ENCODE data around the gene RPS26. TPM values are rescaled to one million over a fixed set of nuclear protein-coding genes. Genes with fewer than 3 reads are reported as not detected.
A peak's percentile ranks its signal among the peaks of the same experiment; 100 is the strongest.

Gene RPS26
- total and polyA plus RNA-seq, 4 experiments from 2014 or later = 55.6 to 1,449 (median 221) TPM

- no peaks in the 10 kb centered on the region for H3K9me3 ChIP-seq (ENCODE audit: control insufficient read depth in 1 of 2, low read length in 2 of 2)
- H3K27me3 ChIP-seq (ENCODE audit: insufficient read depth, low read length) = no peaks in the 10 kb centered on the region
- peaks cover 7% of the 10 kb centered on the region for H3K4me1 ChIP-seq (ENCODE audit: insufficient read depth, low read length)
- DNase-seq = no peak
- H3K27me3 Mint-ChIP-seq = no peaks in the 10 kb centered on the region
- H3K4me3 ChIP-seq (ENCODE audit: low read length in 2 of 2) = no peak overlapping the region
- CTCF ChIA-PET (ENCODE audit: partially characterized antibody) = interaction anchor here (1.0 kb wide), 1 partner anchor 36 kb away, joined by 3 read pairs; no protein-coding TSS in a partner anchor
- intact Hi-C loops (cut with micrococcal nuclease) = no loop called here
- H3K9me3 Mint-ChIP-seq = no peaks in the 10 kb centered on the region
- H3K4me3 Mint-ChIP-seq = peak overlapping the region in 1 of 8 donors; percentile 2
- POLR2A ChIA-PET (ENCODE audit: partially characterized antibody) = no interaction called here
- peaks cover 30% of the 10 kb centered on the region for H3K36me3 ChIP-seq (ENCODE audit: insufficient read depth, low read length)
- peaks cover 6 to 20% (median 7%) of the 10 kb centered on the region in 4 donors for H3K4me1 Mint-ChIP-seq
- peaks cover 37 to 64% of the 10 kb centered on the region in 2 donors for H3K36me3 Mint-ChIP-seq
- peak overlapping the region in 5 of 7 donors; percentile 18 to 81 (median 77) for H3K27ac Mint-ChIP-seq
- peak overlapping the region; percentile 16 for H3K27ac ChIP-seq (ENCODE audit: low read depth, low read length)
Observed at GRCh38 chr12:56031987-56032386, 9.7 kb upstream of the RPS26 start.

DNA sequence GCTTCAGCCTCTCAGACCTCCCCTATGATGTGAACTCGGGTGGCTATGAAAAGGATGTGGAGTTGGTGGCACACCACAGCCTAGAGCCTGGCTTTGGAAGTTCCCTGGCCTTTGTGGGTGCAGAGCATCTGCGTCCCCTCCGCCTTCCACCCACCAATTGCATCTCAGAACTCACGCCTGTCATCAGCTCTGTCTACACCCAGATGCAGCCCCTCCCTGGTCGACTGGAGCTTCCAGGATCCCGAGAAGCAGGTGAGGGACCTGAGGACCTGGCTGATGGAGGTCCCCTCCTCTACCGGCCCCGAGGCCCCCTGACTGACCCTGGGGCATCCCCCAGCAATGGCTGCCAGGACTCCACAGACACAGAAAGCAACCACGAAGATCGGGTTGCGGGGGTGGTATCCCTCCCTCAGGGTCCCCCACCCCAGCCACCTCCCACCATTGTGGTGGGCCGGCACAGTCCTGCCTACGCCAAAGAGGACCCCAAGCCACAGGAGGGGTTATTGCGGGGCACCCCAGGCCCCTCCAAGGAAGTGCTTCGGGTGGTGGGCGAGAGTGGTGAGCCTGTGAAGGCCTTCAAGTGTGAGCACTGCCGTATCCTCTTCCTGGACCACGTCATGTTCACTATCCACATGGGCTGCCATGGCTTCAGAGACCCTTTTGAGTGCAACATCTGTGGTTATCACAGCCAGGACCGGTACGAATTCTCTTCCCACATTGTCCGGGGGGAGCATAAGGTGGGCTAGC lies 7.0 kb upstream of the RPS26 start:
- intact Hi-C loops (cut with micrococcal nuclease) = no loop called here
- DNase-seq = no peak
- H3K36me3 Mint-ChIP-seq = peaks cover 33 to 48% of the 10 kb centered on the region in 2 donors
- H3K4me1 Mint-ChIP-seq = peaks cover 3 to 24% (median 5%) of the 10 kb centered on the region in 4 donors
- H3K27ac ChIP-seq (ENCODE audit: low read depth, low read length) = no peak overlapping the region
- no peaks in the 10 kb centered on the region for H3K9me3 Mint-ChIP-seq
- no peaks in the 10 kb centered on the region for H3K9me3 ChIP-seq (ENCODE audit: control insufficient read depth in 1 of 2, low read length in 2 of 2)
- H3K27me3 Mint-ChIP-seq = no peaks in the 10 kb centered on the region
- CTCF ChIA-PET (ENCODE audit: partially characterized antibody) = interaction anchor here (1.0 to 6.7 kb wide), 4 partner anchors 15 to 296 kb away, joined by 3 to 42 read pairs (median 5); partner anchors contain the start of gene SUOX
- peak overlapping the region in 1 of 7 donors; percentile 43 for H3K27ac Mint-ChIP-seq
- H3K36me3 ChIP-seq (ENCODE audit: insufficient read depth, low read length) = peaks cover 29% of the 10 kb centered on the region
- peaks cover 7% of the 10 kb centered on the region for H3K4me1 ChIP-seq (ENCODE audit: insufficient read depth, low read length)
- no peaks in the 10 kb centered on the region for H3K27me3 ChIP-seq (ENCODE audit: insufficient read depth, low read length)
- H3K4me3 ChIP-seq (ENCODE audit: low read length in 2 of 2) = no peak overlapping the region
- POLR2A ChIA-PET (ENCODE audit: partially characterized antibody) = no interaction called here
- no peak overlapping the region for H3K4me3 Mint-ChIP-seq

DNA sequence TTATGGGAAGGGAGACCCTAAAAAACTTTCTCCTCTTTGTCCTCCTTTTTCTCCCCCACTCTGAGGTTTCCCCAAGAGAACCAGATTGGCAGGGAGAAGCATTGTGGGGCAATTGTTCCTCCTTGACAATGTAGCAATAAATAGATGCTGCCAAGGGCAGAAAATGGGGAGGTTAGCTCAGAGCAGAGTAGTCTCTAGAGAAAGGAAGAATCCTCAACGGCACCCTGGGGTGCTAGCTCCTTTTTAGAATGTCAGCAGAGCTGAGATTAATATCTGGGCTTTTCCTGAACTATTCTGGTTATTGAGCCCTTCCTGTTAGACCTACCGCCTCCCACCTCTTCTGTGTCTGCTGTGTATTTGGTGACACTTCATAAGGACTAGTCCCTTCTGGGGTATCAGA lies 4.6 kb upstream of the RPS26 start:
- H3K9me3 Mint-ChIP-seq = peaks cover 0 to 3% (median 0%) of the 10 kb centered on the region in 8 donors
- CTCF ChIA-PET (ENCODE audit: partially characterized antibody) = interaction anchor here (1.0 to 6.7 kb wide), 2 partner anchors 40 to 82 kb away, joined by 3 to 42 read pairs; partner anchors contain the start of gene SUOX
- peaks cover 34 to 44% of the 10 kb centered on the region in 2 donors for H3K36me3 Mint-ChIP-seq
- Histone ChIP-seq H3K4me1 (ENCODE audit: insufficient read depth, low read length) (peaks cover 14% of the 10 kb centered on the region), H3K27me3 (ENCODE audit: insufficient read depth, low read length) (no peaks in the 10 kb centered on the region), H3K4me3 (ENCODE audit: low read length in 2 of 2) (no peak overlapping the region), H3K27ac (ENCODE audit: low read depth, low read length) (no peak overlapping the region), H3K36me3 (ENCODE audit: insufficient read depth, low read length) (peaks cover 27% of the 10 kb centered on the region), H3K9me3 (ENCODE audit: control insufficient read depth in 1 of 2, low read length in 2 of 2) (no peaks in the 10 kb centered on the region)
- intact Hi-C loops (cut with micrococcal nuclease) = no loop called here
- no peak for DNase-seq
- H3K4me1 Mint-ChIP-seq = peaks cover 5 to 30% (median 8%) of the 10 kb centered on the region in 4 donors
- no peak overlapping the region for H3K4me3 Mint-ChIP-seq
- POLR2A ChIA-PET (ENCODE audit: partially characterized antibody) = no interaction called here
- H3K27me3 Mint-ChIP-seq = no peaks in the 10 kb centered on the region
- H3K27ac Mint-ChIP-seq = peak overlapping the region in 5 of 7 donors; percentile 48 to 76 (median 65)

DNA sequence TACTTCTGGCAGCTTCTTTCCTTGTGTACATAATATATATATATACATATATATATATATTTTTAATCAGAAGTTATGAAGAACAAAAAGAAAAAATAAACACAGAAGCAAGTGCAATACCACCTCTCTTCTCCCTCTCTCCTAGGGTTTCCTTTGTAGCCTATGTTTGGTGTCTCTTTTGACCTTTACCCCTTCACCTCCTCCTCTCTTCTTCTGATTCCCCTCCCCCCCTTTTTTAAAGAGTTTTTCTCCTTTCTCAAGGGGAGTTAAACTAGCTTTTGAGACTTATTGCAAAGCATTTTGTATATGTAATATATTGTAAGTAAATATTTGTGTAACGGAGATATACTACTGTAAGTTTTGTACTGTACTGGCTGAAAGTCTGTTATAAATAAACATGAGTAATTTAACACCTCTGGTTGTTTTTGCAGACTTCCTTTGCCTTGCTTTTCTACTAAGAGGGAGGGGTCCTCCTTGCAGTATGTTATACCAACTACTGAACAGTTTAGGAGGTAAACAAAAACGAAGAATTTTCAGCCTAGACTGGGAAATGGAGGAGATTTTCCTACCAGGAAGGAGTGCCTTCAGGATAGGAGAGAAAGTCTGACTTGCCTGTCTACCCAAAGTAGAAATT lies 3.6 kb upstream of the RPS26 start:
- Mint-ChIP-seq H3K4me3 (no peak overlapping the region), H3K9me3 (peaks cover 0 to 3% (median 0%) of the 10 kb centered on the region in 8 donors)

GRCh38 chr12:56040151-56040550 lies 1.6 kb upstream of the RPS26 start:
- Histone ChIP-seq H3K9me3 (ENCODE audit: control insufficient read depth in 1 of 2, low read length in 2 of 2) (no peaks in the 10 kb centered on the region), H3K27me3 (ENCODE audit: insufficient read depth, low read length) (no peaks in the 10 kb centered on the region), H3K4me1 (ENCODE audit: insufficient read depth, low read length) (peaks cover 23% of the 10 kb centered on the region), H3K36me3 (ENCODE audit: insufficient read depth, low read length) (peaks cover 30% of the 10 kb centered on the region), H3K27ac (ENCODE audit: low read depth, low read length) (no peak overlapping the region), H3K4me3 (ENCODE audit: low read length in 2 of 2) (no peak overlapping the region)
- DNase-seq = no peak
- CTCF ChIA-PET (ENCODE audit: partially characterized antibody) = interaction anchor here (1.0 to 6.7 kb wide), 15 partner anchors 11 to 316 kb away, joined by 3 to 42 read pairs (median 4); partner anchors contain the start of genes SUOX and ZC3H10
- Mint-ChIP-seq H3K4me1 (peaks cover 15 to 45% (median 21%) of the 10 kb centered on the region in 4 donors), H3K9me3 (peaks cover 0 to 3% (median 0%) of the 10 kb centered on the region in 8 donors), H3K36me3 (peaks cover 37 to 46% of the 10 kb centered on the region in 2 donors), H3K27me3 (no peaks in the 10 kb centered on the region), H3K4me3 (no peak overlapping the region), H3K27ac (peak overlapping the region in 2 of 7 donors; percentile 48 to 96)
- intact Hi-C loops (cut with micrococcal nuclease) = loop anchor here (2.0 kb wide), 2 partner anchors 111 to 301 kb away; no protein-coding TSS in a partner anchor
- POLR2A ChIA-PET (ENCODE audit: partially characterized antibody) = interaction anchor here (0.6 to 2.2 kb wide), 16 partner anchors 27 to 302 kb away, joined by 3 to 16 read pairs (median 4); partner anchors contain the start of genes ESYT1, ORMDL2, PA2G4 and PYM1

More for the DNA sequence above, 3.6 kb upstream of the RPS26 start:
- H3K27ac Mint-ChIP-seq = peak overlapping the region in 3 of 7 donors; percentile 43 to 70 (median 52)
- H3K27ac ChIP-seq (ENCODE audit: low read depth, low read length) = no peak overlapping the region
- H3K36me3 Mint-ChIP-seq = peaks cover 33 to 43% of the 10 kb centered on the region in 2 donors
- no peaks in the 10 kb centered on the region for H3K9me3 ChIP-seq (ENCODE audit: control insufficient read depth in 1 of 2, low read length in 2 of 2)
- no peak overlapping the region for H3K4me3 ChIP-seq (ENCODE audit: low read length in 2 of 2)
- peaks cover 19% of the 10 kb centered on the region for H3K36me3 ChIP-seq (ENCODE audit: insufficient read depth, low read length)
- CTCF ChIA-PET (ENCODE audit: partially characterized antibody) = interaction anchor here (1.0 to 6.7 kb wide), 5 partner anchors 41 to 299 kb away, joined by 3 to 42 read pairs (median 3); partner anchors contain the start of gene SUOX
- intact Hi-C loops (cut with micrococcal nuclease) = no loop called here
- peaks cover 14% of the 10 kb centered on the region for H3K4me1 ChIP-seq (ENCODE audit: insufficient read depth, low read length)
- no peaks in the 10 kb centered on the region for H3K27me3 ChIP-seq (ENCODE audit: insufficient read depth, low read length)
- H3K4me1 Mint-ChIP-seq = peaks cover 12 to 34% (median 14%) of the 10 kb centered on the region in 4 donors
- POLR2A ChIA-PET (ENCODE audit: partially characterized antibody) = no interaction called here
- no peak for DNase-seq
- H3K27me3 Mint-ChIP-seq = no peaks in the 10 kb centered on the region

DNA sequence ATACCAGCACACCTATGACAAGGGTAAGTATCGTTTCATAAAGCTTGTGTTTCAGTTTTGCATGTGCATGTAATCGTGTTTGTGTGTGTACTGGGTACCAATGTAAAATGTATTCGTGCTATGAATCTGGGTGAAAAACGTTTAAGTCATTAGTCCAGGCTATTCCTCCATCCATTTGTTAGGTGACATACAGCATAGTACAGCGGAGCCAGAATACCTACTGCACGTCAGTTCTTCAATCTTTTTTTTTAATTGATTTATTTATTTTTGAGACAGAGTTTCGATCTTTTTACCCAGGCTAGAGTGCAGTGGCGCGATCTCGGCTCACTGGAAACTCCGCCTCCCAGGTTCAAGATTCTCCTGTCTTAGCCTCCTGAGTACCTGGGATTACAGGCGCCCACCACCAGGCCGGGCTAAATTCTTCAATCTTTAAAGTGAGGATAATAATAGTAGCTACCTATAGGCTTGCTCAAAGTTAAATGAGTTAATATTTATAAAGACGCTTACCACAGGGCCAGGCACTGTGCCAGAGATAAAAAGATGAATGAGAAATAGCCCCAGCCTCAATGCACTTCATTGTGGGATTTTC lies 661 bp upstream of the RPS26 start:
- Mint-ChIP-seq H3K27ac (peak overlapping the region; percentile 96 to 100 (median 99)), H3K9me3 (peaks cover 0 to 3% (median 0%) of the 10 kb centered on the region in 8 donors), H3K4me3 (peak overlapping the region; percentile 98 to 100 (median 99)), H3K36me3 (peaks cover 28 to 43% of the 10 kb centered on the region in 2 donors), H3K27me3 (no peaks in the 10 kb centered on the region), H3K4me1 (peaks cover 13 to 45% (median 21%) of the 10 kb centered on the region in 4 donors)
- intact Hi-C loops (cut with micrococcal nuclease) = loop anchor here (1.0 to 2.0 kb wide), 8 partner anchors 34 to 302 kb away; partner anchors contain the start of genes PA2G4, SARNP and ZC3H10
- Histone ChIP-seq H3K9me3 (ENCODE audit: control insufficient read depth in 1 of 2, low read length in 2 of 2) (no peaks in the 10 kb centered on the region), H3K27me3 (ENCODE audit: insufficient read depth, low read length) (no peaks in the 10 kb centered on the region), H3K4me3 (ENCODE audit: low read length in 2 of 2) (peak overlapping the region; percentile 24 to 94), H3K27ac (ENCODE audit: low read depth, low read length) (peak overlapping the region; percentile 87), H3K36me3 (ENCODE audit: insufficient read depth, low read length) (peaks cover 28% of the 10 kb centered on the region), H3K4me1 (ENCODE audit: insufficient read depth, low read length) (peaks cover 23% of the 10 kb centered on the region)
- ChIA-PET CTCF (ENCODE audit: partially characterized antibody) (interaction anchor here (0.6 to 6.7 kb wide), 17 partner anchors 12 to 1716 kb away, joined by 3 to 42 read pairs (median 4); partner anchors contain the start of genes COPZ1, RAB5B, SUOX and ZC3H10), POLR2A (ENCODE audit: partially characterized antibody) (interaction anchor here (0.7 to 2.2 kb wide), 18 partner anchors 28 to 312 kb away, joined by 3 to 16 read pairs (median 4); partner anchors contain the start of genes CD63, DNAJC14, ESYT1 and ORMDL2)
- no peak for DNase-seq
